GM12874 (cell line): ENCODE data around the gene JAGN1.

Source experiments
- CTCF ChIP-seq: IDR thresholded peaks from 2 replicates; pipeline ENCODE4 v1.5.1; 2011; ENCODE audit warnings: low read depth, mild to moderate bottlenecking, control low read depth, low read length, moderate library complexity; ENCODE audit not compliant: insufficient read depth

Gene JAGN1

GRCh38 chr3:9855594-9855993 is 34.8 kb upstream of the JAGN1 start:
- TF ChIP-seq CTCF: no peak

- no peak for TF ChIP-seq CTCF
Measured at GRCh38 chr3:9859530-9860025, 30.8 kb upstream of the JAGN1 start.

DNA sequence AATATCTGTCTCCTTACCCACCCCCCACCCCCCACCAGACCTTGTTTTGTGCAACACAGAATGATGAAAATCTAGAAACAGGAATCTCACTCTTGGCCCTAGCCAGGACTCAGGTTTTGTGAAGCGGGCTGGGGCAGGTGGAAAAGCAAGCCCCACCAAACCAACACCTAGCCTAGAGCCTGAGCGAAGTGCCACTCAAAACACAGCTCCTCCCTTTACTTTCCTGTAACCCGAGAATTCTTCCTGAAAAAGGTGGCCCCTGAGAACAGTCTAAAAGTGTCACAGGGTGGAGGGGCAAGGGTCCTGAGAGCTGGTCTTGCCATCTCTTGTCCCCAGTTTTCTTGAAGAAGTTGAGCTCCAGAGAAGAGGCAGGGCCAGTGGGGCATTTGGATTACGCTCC is 29.2 kb upstream of the JAGN1 start:
- TF ChIP-seq CTCF: no peak

DNA sequence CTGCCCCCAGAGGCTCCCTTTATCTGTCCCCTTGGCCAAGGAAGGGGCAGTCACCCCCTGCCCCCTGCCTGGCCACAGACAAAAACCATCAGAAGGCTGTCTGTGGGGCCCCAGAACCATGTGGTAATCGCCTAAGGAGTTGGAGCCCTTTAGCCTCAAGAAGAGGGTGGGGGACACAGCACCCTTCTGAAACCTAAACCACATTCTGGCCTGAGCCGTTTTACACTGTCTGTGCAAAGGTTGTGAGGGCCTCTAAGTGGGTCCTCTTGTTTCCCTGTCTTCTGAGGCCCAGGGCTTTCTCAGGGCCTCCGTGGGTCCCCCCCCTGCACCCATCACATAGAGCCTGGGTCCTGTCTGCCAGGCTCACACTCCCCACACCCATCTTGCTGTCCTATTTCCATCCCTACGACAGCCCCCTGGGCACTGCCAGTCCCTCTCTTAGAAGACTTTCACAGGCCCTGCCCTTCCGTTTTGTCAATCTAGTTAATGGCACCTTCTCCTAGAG is 28.7 kb upstream of the JAGN1 start:
- no peak for TF ChIP-seq CTCF

DNA sequence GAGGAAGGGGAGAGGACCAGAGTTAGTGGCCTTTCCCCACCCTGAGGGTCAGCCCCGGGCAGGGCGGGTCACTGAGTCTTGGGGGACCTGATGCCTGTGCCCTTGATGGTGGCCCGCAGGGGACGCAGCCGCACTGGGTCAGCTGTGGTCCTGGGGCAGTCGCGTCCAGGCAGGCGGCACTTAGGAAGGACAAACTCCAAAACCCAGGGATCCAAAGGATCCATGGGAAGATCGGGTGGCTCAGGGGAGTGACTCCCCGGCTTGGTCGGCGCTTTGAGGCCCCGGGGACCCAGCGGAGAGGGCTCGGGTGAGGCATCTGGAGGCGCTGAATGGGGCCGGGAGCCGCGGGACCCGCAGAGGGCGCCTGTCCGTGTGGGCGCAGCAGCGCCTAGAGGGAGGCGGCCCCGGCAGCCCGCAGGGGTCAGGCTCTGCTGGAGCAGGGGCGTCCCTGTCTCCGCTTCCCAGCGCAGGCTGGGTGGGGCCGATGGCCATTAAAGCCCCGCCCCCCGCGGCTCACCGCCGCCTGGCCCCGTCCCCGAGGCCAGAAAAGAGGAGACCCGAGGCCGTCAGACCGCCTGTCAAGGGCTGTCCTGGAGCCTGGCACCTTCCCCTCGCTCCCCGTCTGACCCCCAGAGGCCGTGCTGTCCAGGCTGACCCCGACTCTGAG is 27.9 kb upstream of the JAGN1 start:
- peak; percentile 22; the same call in 1 of the 2 replicates for TF ChIP-seq CTCF

DNA sequence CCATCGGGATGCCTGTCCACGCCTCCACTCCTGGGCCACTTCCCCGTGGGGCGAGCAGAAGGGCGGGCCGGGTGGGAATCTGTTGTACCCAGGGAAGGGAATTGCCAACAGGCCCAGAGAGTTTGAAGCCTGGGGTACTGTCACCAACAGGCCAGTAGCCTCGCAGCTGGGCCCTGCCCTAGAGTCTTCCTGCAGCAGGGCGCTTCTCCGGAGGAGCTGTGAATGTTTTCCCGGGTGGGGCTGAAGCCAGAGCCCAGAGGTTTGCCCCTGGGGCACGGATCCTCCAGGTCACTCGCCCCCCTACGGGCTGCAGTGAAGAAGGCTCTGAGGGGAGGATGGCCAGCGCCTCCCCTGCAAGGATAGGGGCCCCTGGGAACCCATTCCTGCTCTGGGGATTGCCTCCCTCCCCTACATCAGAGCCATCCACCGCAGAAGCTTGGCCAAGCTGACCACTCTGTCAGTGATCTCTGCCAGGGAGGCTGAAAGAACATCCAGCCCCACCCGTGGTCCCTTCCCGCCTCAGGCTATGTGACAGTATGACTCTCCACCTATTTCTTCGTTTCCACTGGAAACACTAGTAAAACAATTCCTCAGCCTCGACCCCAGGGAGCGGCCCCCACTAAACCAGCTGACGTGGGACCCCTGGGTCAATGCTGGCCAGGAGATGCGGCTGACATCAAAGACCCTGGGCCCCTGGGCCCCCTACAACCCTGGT is 27.2 kb upstream of the JAGN1 start:
- no peak for TF ChIP-seq CTCF

- no peak for TF ChIP-seq CTCF
Measured at GRCh38 chr3:9864200-9864927, 26.0 kb upstream of the JAGN1 start.
